HG03280 (cell line): ENCODE results near the gene TCF12.

Source experiments
- ATAC-seq: cut with Tn5 transposase; IDR thresholded peaks from one replicate; pipeline ENCODE4 v1.9.1; 2021; ENCODE audit warnings: mild to moderate bottlenecking, moderate library complexity; ENCODE audit not compliant: unreplicated experiment

TCF12 gene

GRCh38 chr15:57044072-57044702 is 125.7 kb downstream of the TCF12 start:
- ATAC-seq: no peak

GRCh38 chr15:57044970-57045369 is 126.5 kb downstream of the TCF12 start:
- no peak for ATAC-seq

GRCh38 chr15:57045741-57046382 is 127.4 kb downstream of the TCF12 start:
- ATAC-seq: peak; percentile 78

- ATAC-seq: no peak
These were observed 130.6 kb downstream of the TCF12 start for GRCh38 chr15:57048930-57049549.

GRCh38 chr15:57053470-57053869 is 135.0 kb downstream of the TCF12 start:
- no peak for ATAC-seq

GRCh38 chr15:57054204-57054750 is 135.8 kb downstream of the TCF12 start:
- no peak for ATAC-seq

GRCh38 chr15:57056357-57056756 is 137.9 kb downstream of the TCF12 start:
- ATAC-seq: no peak

GRCh38 chr15:57057134-57057930 is 138.9 kb downstream of the TCF12 start:
- no peak for ATAC-seq

GRCh38 chr15:57059026-57059660 is 140.7 kb downstream of the TCF12 start:
- ATAC-seq: no peak

GRCh38 chr15:57060799-57061198 is 142.4 kb downstream of the TCF12 start:
- no peak for ATAC-seq

- no peak for ATAC-seq
These were observed 142.8 kb downstream of the TCF12 start for GRCh38 chr15:57061281-57061680.

- no peak for ATAC-seq
These were observed 143.3 kb downstream of the TCF12 start for GRCh38 chr15:57061696-57062095.

- no peak for ATAC-seq
These were observed 145.6 kb downstream of the TCF12 start for GRCh38 chr15:57064033-57064432.

GRCh38 chr15:57069423-57069822 is 151.0 kb downstream of the TCF12 start:
- no peak for ATAC-seq

GRCh38 chr15:57070674-57071073 is 152.2 kb downstream of the TCF12 start:
- no peak for ATAC-seq

- no peak for ATAC-seq
These were observed 161.0 kb downstream of the TCF12 start for GRCh38 chr15:57079446-57079845.

GRCh38 chr15:57079931-57080620 is 161.6 kb downstream of the TCF12 start:
- peak; percentile 58 for ATAC-seq

GRCh38 chr15:57082054-57082728 is 163.7 kb downstream of the TCF12 start:
- ATAC-seq: no peak

- ATAC-seq: no peak
These were observed 165.7 kb downstream of the TCF12 start for GRCh38 chr15:57084192-57084591.

GRCh38 chr15:57085267-57085666 is 166.8 kb downstream of the TCF12 start:
- no peak for ATAC-seq
